ENCODE data around the gene VPS16. TPM values are rescaled to one million over a fixed set of nuclear protein-coding genes. Genes with fewer than 3 reads are reported as not detected.

VPS16 gene
- total RNA-seq, 4 donors from 2014 or later, result 29.2 to 42.2 (median 36.7) TPM

DNA sequence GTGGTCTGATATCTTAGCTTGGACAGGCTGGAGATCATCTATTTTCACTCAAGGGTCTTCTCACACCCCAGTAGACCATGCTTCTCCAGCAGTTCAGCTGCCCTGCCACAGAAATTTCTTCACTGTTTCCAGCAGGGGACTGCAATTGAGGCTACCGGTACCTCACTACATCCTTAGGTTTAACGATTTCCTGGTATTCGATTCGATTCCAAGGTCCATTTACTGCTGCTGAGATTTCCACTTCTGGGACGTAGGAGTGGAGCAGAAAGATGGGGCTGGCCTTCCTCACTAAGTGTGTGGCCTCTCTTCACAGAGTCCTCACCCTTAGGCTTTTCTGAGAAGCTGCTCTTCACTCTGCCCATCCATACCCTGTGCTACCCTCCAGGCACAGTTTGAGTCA lies 6.2 kb downstream of the VPS16 start:
- Histone ChIP-seq H3K36me3 (no peaks in the 10 kb centered on the region), H3K27ac (no peak overlapping the region), H3K4me3 (no peak overlapping the region), H3K27me3 (no peaks in the 10 kb centered on the region), H3K9me3 (no peaks in the 10 kb centered on the region), H3K4me1 (peaks cover under 1 to 5% (median 3%) of the 10 kb centered on the region in 4 donors)
- TF ChIP-seq POLR2A (IDR thresholded peaks at IDR 0.05) (no peak), POLR2AphosphoS5 (IDR thresholded peaks at IDR 0.05) (no peak), EP300 (IDR thresholded peaks at IDR 0.05; ENCODE audit: low read depth) (no peak)
- TF ChIP-seq, protein P1, sequence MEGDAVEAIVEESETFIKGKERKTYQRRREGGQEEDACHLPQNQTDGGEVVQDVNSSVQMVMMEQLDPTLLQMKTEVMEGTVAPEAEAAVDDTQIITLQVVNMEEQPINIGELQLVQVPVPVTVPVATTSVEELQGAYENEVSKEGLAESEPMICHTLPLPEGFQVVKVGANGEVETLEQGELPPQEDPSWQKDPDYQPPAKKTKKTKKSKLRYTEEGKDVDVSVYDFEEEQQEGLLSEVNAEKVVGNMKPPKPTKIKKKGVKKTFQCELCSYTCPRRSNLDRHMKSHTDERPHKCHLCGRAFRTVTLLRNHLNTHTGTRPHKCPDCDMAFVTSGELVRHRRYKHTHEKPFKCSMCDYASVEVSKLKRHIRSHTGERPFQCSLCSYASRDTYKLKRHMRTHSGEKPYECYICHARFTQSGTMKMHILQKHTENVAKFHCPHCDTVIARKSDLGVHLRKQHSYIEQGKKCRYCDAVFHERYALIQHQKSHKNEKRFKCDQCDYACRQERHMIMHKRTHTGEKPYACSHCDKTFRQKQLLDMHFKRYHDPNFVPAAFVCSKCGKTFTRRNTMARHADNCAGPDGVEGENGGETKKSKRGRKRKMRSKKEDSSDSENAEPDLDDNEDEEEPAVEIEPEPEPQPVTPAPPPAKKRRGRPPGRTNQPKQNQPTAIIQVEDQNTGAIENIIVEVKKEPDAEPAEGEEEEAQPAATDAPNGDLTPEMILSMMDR (IDR thresholded peaks at IDR 0.05), result no peak
- intact Hi-C loops (cut with DNase I; ENCODE audit: low total_unique reads), result no loop called here
- 64 to 66% methylated on average over 4 to 5 of the region's 5 CpGs for WGBS, 2 donors (ENCODE audit: low coverage in 1 of 2)
- no peak for DNase-seq
- in situ Hi-C loops (cut with MboI; ENCODE audit: low pct_ligation_motif_present in 1 of 4, low pct_unique_long_range_greater_than_20kb in 1 of 4, low sequenced_read_pairs in 3 of 4), result no loop called here

DNA sequence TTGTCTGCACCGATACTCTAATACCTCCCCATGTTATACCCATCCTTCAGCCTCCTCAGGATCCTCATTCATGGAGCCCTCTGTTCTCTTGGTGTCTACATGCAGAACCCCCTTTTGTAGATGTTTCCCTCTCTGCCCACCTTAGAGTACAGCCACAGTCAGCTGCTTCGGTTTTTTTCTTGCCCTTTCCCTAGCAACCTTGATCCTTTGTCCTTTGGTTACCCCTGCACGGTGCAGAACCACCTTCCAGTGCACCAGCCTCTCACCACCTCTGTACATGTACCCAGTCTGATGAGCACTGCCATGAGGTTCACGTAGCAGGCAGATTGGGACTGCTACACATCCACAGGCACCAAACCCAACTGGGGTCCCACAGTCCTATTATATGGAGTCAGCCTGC lies 7.3 kb downstream of the VPS16 start:
- in situ Hi-C loops (cut with MboI; ENCODE audit: low pct_ligation_motif_present in 1 of 4, low pct_unique_long_range_greater_than_20kb in 1 of 4, low sequenced_read_pairs in 3 of 4), result no loop called here
- Histone ChIP-seq H3K9me3 (no peaks in the 10 kb centered on the region), H3K27me3 (no peaks in the 10 kb centered on the region), H3K4me3 (no peak overlapping the region), H3K4me1 (peaks cover 0 to 6% (median 0%) of the 10 kb centered on the region in 4 donors), H3K36me3 (no peaks in the 10 kb centered on the region), H3K27ac (no peak overlapping the region)
- no peak for DNase-seq
- 93 to 96% methylated on average over 3 to 4 of the region's 4 CpGs for WGBS, 2 donors (ENCODE audit: low coverage in 1 of 2)
- intact Hi-C loops (cut with DNase I; ENCODE audit: low total_unique reads), result no loop called here
- TF ChIP-seq EP300 (IDR thresholded peaks at IDR 0.05; ENCODE audit: low read depth), result no peak
- no peak for TF ChIP-seq POLR2A (IDR thresholded peaks at IDR 0.05)
- no peak for TF ChIP-seq POLR2AphosphoS5 (IDR thresholded peaks at IDR 0.05)
- TF ChIP-seq, protein P1 (IDR thresholded peaks at IDR 0.05), result no peak

DNA sequence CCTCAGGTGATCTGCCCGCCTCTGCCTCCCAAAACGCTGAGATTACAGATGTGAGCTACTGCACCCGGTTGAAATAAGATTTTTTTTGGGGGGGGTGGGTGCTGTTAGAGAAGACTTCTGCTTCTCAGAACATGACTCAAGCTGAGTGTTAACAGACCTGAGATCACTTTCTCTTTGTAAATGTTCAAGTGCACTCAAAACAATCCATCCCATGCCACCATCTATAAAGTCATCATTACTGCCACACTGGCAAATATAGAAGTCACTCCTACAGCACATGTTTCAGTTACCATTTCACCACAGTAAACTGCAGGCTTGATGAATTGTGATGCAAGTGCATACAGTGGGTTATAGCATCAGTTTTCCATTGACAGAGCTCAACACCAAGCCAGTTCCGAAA lies 9.0 kb downstream of the VPS16 start:
- TF ChIP-seq, protein P1 (IDR thresholded peaks at IDR 0.05), result no peak
- TF ChIP-seq EP300 (IDR thresholded peaks at IDR 0.05; ENCODE audit: low read depth), result no peak
- no peak for TF ChIP-seq POLR2A (IDR thresholded peaks at IDR 0.05)
- no peak for TF ChIP-seq POLR2AphosphoS5 (IDR thresholded peaks at IDR 0.05)
- WGBS, 2 donors (ENCODE audit: low coverage in 1 of 2), result 95 to 100% methylated on average over 1 to 4 of the region's 4 CpGs
- intact Hi-C loops (cut with DNase I; ENCODE audit: low total_unique reads), result no loop called here
- Histone ChIP-seq H3K36me3 (no peaks in the 10 kb centered on the region), H3K27me3 (no peaks in the 10 kb centered on the region), H3K9me3 (no peaks in the 10 kb centered on the region), H3K27ac (no peak overlapping the region), H3K4me3 (no peak overlapping the region), H3K4me1 (peaks cover 0 to 6% (median 0%) of the 10 kb centered on the region in 4 donors)
- in situ Hi-C loops (cut with MboI; ENCODE audit: low pct_ligation_motif_present in 1 of 4, low pct_unique_long_range_greater_than_20kb in 1 of 4, low sequenced_read_pairs in 3 of 4), result no loop called here
- no peak for DNase-seq

DNA sequence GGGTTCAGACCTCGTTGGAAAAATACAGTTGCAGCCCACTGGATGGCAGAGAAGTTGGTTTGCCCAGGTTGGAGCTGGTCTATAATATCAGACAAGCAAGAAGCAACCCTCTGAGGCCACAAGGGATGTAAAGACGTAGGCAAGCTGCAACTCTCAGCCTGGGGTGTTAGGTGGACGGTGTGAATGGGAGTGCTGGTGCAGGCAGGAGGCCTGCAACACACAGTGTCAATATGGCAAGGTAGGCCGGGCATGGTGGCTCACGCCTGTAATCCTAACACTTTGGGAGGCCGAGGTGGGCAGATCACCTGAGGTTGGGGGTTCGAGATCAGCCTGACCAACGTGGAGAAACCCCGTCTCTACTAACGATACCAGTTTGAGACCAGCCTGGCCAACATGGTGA lies 10.5 kb downstream of the VPS16 start:
- Histone ChIP-seq H3K27ac (no peak overlapping the region), H3K4me3 (no peak overlapping the region), H3K4me1 (peaks cover 0 to 6% (median 0%) of the 10 kb centered on the region in 4 donors), H3K36me3 (no peaks in the 10 kb centered on the region), H3K27me3 (no peaks in the 10 kb centered on the region), H3K9me3 (no peaks in the 10 kb centered on the region)
- TF ChIP-seq POLR2A (IDR thresholded peaks at IDR 0.05), result no peak
- 86 to 95% methylated on average over 1 to 10 of the region's 10 CpGs for WGBS, 2 donors (ENCODE audit: low coverage in 1 of 2)
- intact Hi-C loops (cut with DNase I; ENCODE audit: low total_unique reads) (no loop called here), in situ Hi-C loops (cut with MboI; ENCODE audit: low pct_ligation_motif_present in 1 of 4, low pct_unique_long_range_greater_than_20kb in 1 of 4, low sequenced_read_pairs in 3 of 4) (no loop called here)
- DNase-seq, result no peak

DNA sequence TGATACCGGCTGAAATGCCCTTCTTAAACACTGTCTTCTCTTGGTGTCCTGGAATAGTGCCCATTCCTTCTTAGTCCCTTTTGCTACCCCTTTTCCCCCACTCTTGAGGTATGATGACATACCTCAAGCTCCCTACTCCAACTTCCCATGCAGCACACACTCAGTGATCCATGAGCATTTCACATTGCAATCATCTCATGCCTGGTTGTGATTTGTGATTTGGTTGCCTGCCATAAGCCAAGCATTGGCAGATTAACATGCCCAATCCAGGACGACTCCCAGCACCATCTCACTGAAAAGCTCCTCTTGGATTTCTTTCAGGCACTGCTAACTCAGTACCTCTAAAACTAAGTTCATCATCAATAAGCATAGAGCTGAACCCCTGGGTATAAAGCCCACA lies 18.0 kb downstream of the VPS16 start:
- TF ChIP-seq, protein P1 (IDR thresholded peaks at IDR 0.05), result no peak
- TF ChIP-seq EP300 (IDR thresholded peaks at IDR 0.05; ENCODE audit: low read depth) (no peak), POLR2AphosphoS5 (IDR thresholded peaks at IDR 0.05) (no peak), POLR2A (IDR thresholded peaks at IDR 0.05) (no peak)
- H3K27ac ChIP-seq, result no peak overlapping the region
- intact Hi-C loops (cut with DNase I; ENCODE audit: low total_unique reads) (no loop called here), in situ Hi-C loops (cut with MboI; ENCODE audit: low pct_ligation_motif_present in 1 of 4, low pct_unique_long_range_greater_than_20kb in 1 of 4, low sequenced_read_pairs in 3 of 4) (no loop called here)
- no peaks in the 10 kb centered on the region for H3K4me1 ChIP-seq
- H3K4me3 ChIP-seq, result no peak overlapping the region
- H3K36me3 ChIP-seq, result peaks cover 0 to 16% (median 0%) of the 10 kb centered on the region in 4 donors
- no peaks in the 10 kb centered on the region for H3K9me3 ChIP-seq
- H3K27me3 ChIP-seq, result no peaks in the 10 kb centered on the region
- 91 to 100% methylated on average over 1 to 2 of the region's 2 CpGs for WGBS, 2 donors (ENCODE audit: low coverage in 1 of 2)
- DNase-seq, result no peak

All from transverse colon (tissue), 4 donors.